Measurements from ENCODE around the gene FAM120B.

- TF ChIP-seq CTCF (IDR thresholded peaks at IDR 0.05) (no peak), POLR2A (IDR thresholded peaks at IDR 0.05) (no peak)
These were observed 51.9 kb downstream of the FAM120B start for GRCh38 chr6:170358496-170358895.
